ENCODE results near the gene STARD7. TPM values are rescaled to one million over a fixed set of nuclear protein-coding genes. Genes with fewer than 3 reads are reported as not detected.
A peak's percentile ranks its signal among the peaks of the same experiment; 100 is the strongest.

The STARD7 gene
- total and polyA plus RNA-seq, 2 experiments from 2014 or later = 161 to 214 TPM

DNA sequence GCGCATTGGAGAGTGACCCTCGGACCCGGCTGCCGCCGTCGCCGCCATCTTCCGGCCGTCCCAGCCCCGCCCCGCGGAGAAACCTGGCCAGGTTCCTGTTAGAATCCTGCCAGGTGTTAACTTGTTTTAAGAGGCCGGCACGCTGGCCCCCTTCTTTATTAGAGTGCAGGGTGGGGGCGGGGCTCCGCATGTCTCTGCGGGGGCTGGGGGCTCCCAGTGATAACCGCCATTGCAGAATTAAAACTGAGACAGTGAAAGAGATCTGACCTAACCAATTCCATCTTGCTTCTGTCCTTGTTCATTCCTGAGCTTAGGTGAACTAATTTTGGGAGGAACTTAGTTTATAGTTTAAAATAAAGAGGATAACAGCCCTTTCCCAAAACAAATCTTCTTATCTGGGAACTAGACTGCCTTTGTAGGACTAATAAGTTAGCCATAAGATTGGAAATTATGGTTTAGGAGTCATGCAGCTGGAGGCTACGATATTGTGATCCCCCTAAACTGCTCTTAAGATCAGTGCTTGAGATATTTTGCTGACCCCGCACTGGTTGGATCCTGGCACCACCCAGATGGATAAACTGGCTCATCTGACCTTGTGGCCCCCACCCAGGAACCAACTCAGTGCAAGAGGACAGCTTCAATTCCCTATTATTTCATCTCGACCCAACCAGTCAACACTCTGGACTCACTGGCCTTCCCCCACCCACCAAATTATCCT, 543 bp upstream of the STARD7 start:
- no peaks in the 10 kb centered on the region for H3K36me3 ChIP-seq
- TF ChIP-seq, protein P1, sequence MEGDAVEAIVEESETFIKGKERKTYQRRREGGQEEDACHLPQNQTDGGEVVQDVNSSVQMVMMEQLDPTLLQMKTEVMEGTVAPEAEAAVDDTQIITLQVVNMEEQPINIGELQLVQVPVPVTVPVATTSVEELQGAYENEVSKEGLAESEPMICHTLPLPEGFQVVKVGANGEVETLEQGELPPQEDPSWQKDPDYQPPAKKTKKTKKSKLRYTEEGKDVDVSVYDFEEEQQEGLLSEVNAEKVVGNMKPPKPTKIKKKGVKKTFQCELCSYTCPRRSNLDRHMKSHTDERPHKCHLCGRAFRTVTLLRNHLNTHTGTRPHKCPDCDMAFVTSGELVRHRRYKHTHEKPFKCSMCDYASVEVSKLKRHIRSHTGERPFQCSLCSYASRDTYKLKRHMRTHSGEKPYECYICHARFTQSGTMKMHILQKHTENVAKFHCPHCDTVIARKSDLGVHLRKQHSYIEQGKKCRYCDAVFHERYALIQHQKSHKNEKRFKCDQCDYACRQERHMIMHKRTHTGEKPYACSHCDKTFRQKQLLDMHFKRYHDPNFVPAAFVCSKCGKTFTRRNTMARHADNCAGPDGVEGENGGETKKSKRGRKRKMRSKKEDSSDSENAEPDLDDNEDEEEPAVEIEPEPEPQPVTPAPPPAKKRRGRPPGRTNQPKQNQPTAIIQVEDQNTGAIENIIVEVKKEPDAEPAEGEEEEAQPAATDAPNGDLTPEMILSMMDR (IDR thresholded peaks at IDR 0.05; ENCODE audit: low read depth, low read length) = no peak
- no peaks in the 10 kb centered on the region for H3K27me3 ChIP-seq
- H3K4me1 ChIP-seq (ENCODE audit: low read depth) = peaks cover 22% of the 10 kb centered on the region
- DNase-seq (ENCODE audit: low read depth in 1 of 2, low spot score in 1 of 2) = no peak
- peak overlapping the region; percentile 94 for H3K4me3 ChIP-seq
- H3K27ac ChIP-seq = peak overlapping the region; percentile 96
- H3K9me3 ChIP-seq (ENCODE audit: low read depth) = no peaks in the 10 kb centered on the region

DNA sequence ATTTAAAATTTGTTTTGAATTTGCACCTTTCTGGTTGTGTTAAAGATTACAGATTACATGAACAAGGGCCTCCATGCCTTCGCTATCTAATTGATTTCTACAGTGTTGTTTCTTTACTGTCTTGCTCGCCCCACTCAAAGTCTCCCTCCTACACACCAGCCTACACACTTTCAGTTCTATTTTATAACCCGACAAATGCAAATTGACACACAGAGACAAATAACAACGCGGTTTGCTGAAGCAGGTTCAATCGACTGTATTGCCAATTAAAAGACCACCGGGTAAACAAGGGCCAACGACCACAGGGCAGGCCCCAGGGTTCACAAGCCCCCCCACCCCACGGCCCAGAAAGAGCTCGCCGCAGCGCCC, 869 bp downstream of the STARD7 start:
- DNase-seq (ENCODE audit: low read depth in 1 of 2, low spot score in 1 of 2) = no peak
- Histone ChIP-seq H3K27ac (peak overlapping the region; percentile 96), H3K36me3 (no peaks in the 10 kb centered on the region), H3K9me3 (ENCODE audit: low read depth) (no peaks in the 10 kb centered on the region), H3K4me1 (ENCODE audit: low read depth) (peaks cover 28% of the 10 kb centered on the region), H3K27me3 (no peaks in the 10 kb centered on the region), H3K4me3 (peak overlapping the region; percentile 94)
- TF ChIP-seq, protein P1 (IDR thresholded peaks at IDR 0.05; ENCODE audit: low read depth, low read length) = no peak

- no peaks in the 10 kb centered on the region for H3K27me3 ChIP-seq
- no peaks in the 10 kb centered on the region for H3K9me3 ChIP-seq (ENCODE audit: low read depth)
- H3K36me3 ChIP-seq = no peaks in the 10 kb centered on the region
- H3K4me3 ChIP-seq = peak overlapping the region; percentile 94
- DNase-seq (ENCODE audit: low read depth in 1 of 2, low spot score in 1 of 2) = peak in 1 of 2 donors; percentile 38
- TF ChIP-seq, protein P1 (IDR thresholded peaks at IDR 0.05; ENCODE audit: low read depth, low read length) = no peak
- peak overlapping the region; percentile 96 for H3K27ac ChIP-seq
- H3K4me1 ChIP-seq (ENCODE audit: low read depth) = peaks cover 32% of the 10 kb centered on the region
These were observed 1.4 kb downstream of the STARD7 start for GRCh38 chr2:96207073-96207773.

DNA sequence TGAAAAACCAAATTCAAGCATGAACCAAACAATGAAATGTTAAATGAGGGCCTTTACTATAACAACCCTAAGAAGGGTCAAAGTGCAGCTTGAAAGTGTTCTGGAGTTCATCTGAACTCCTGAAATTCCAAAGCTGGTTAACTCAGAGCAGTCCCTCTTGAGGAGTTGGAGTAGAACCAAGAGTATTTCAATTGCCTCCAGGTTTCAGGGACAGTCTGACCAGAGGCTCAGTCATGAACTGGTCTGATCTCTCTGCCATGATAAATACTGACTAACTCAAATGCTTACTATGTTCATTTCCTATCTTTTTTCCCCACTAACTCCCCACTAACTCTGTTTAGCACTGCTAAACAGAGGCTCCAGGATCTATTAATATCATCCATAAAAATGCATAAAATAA, 2.7 kb downstream of the STARD7 start:
- TF ChIP-seq, protein P1 (IDR thresholded peaks at IDR 0.05; ENCODE audit: low read depth, low read length) = no peak
- peak; percentile 42 to 46 for DNase-seq (ENCODE audit: low read depth in 1 of 2, low spot score in 1 of 2)
- Histone ChIP-seq H3K27ac (peak overlapping the region; percentile 72), H3K36me3 (no peaks in the 10 kb centered on the region), H3K27me3 (no peaks in the 10 kb centered on the region), H3K9me3 (ENCODE audit: low read depth) (no peaks in the 10 kb centered on the region), H3K4me1 (ENCODE audit: low read depth) (peaks cover 34% of the 10 kb centered on the region), H3K4me3 (peak overlapping the region; percentile 9)

DNA sequence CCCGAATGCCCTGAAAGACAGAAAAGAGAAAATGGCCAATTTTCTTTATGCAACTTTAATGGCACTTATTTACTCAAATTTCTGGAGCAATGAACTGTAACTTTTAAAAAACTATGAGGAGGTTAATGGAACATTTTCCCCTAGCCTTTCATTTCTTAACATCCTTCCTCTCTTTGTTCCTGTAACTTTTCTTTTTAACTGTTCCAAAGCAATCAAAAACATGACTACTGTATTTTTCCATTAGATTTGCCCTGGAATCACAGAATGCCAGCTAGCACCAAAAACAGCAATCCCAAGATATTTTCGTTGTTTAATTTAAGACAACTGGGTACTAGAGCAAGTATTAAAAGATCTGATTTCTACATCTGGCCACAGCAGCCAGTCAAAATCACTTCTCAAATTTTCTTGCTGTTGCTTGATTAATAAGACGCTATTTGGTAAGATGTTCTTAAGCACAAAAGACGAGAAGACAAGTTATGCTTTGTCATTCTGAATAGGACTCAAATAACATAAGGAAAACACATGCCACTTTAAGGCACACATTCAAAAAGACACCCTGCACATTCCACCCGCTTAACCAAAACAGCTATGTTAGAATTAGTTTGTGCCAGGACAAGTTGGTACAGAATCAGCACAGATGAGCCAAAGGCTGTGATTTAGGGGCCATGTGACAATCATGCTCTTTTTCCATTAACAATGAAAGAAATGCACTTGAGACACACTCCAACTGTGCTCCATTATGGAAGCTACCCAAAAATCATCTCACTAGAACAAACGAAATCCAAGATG, 3.6 kb downstream of the STARD7 start:
- no peak for DNase-seq (ENCODE audit: low read depth in 1 of 2, low spot score in 1 of 2)
- H3K4me1 ChIP-seq (ENCODE audit: low read depth) = peaks cover 37% of the 10 kb centered on the region
- TF ChIP-seq, protein P1 (IDR thresholded peaks at IDR 0.05; ENCODE audit: low read depth, low read length) = no peak
- no peak overlapping the region for H3K27ac ChIP-seq
- no peaks in the 10 kb centered on the region for H3K9me3 ChIP-seq (ENCODE audit: low read depth)
- H3K4me3 ChIP-seq = no peak overlapping the region
- H3K36me3 ChIP-seq = no peaks in the 10 kb centered on the region
- no peaks in the 10 kb centered on the region for H3K27me3 ChIP-seq
